Measurements from ENCODE around the gene TEKTIP1. TPM values are rescaled to one million over a fixed set of nuclear protein-coding genes. Genes with fewer than 3 reads are reported as not detected.

Gene TEKTIP1
- total RNA-seq, 4 donors from 2014 or later: 1.8 to 4.1 TPM; not detected in 2

Small RNAs within 50 kb of the gene (small RNA-seq; reads per million reads assigned to genes)
- gene AC005786.1 (not detected), gene RF00212 (not detected)

Other genes with a start within 250 kb of the TEKTIP1 start
- 100 to 1,000 TPM in 1 of 4 donors, 10 to 100 TPM in 3; 45.2 to 191 (median 76.8) TPM for gene NFIC, start 172.6 kb upstream of the TEKTIP1 start, total RNA-seq
- not detected for gene SMIM24, start 58.6 kb upstream of the TEKTIP1 start, total RNA-seq
- not detected for gene SMIM44, start 55.7 kb upstream of the TEKTIP1 start, total RNA-seq
- gene DOHH, start 38.5 kb upstream of the TEKTIP1 start, total RNA-seq: 10 to 100 TPM in 2 of 4 donors, 1 to 10 TPM in 2; 4.9 to 11.9 (median 8.9) TPM
- gene FZR1, start 32.9 kb upstream of the TEKTIP1 start, total RNA-seq: 10 to 100 TPM in 3 of 4 donors, 1 to 10 TPM in 1; 8.2 to 28.3 (median 13.0) TPM
- gene MFSD12, start 18.4 kb downstream of the TEKTIP1 start, total RNA-seq: 10 to 100 TPM; 28.5 to 56.1 (median 34.1) TPM
- gene HMG20B, start 33.8 kb downstream of the TEKTIP1 start, total RNA-seq: 100 to 1,000 TPM in 2 of 4 donors, 10 to 100 TPM in 2; 51.4 to 124 (median 102) TPM
- gene GIPC3, start 46.3 kb downstream of the TEKTIP1 start, total RNA-seq: 1 to 10 TPM in 3 of 4 donors, under 1 TPM in 1; 0.66 to 4.5 (median 1.7) TPM
- gene TBXA2R, start 67.7 kb downstream of the TEKTIP1 start, total RNA-seq: 1 to 10 TPM in 1 of 4 donors, under 1 TPM in 1, not detected in 2; 0.34 to 4.0 TPM
- 10 to 100 TPM; 10.9 to 29.0 (median 16.8) TPM for gene CACTIN, start 87.6 kb downstream of the TEKTIP1 start, total RNA-seq
- gene PIP5K1C, start 161.3 kb downstream of the TEKTIP1 start, total RNA-seq: 10 to 100 TPM; 10.1 to 25.4 (median 13.7) TPM
- gene TJP3, start 169.2 kb downstream of the TEKTIP1 start, total RNA-seq: under 1 TPM in 1 of 4 donors, not detected in 3; 0.22 TPM
- 10 to 100 TPM; 12.4 to 31.3 (median 15.4) TPM for gene APBA3, start 222.5 kb downstream of the TEKTIP1 start, total RNA-seq
- gene MRPL54, start 223.5 kb downstream of the TEKTIP1 start, total RNA-seq: 10 to 100 TPM; 47.6 to 93.8 (median 66.5) TPM
- not detected for gene RAX2, start 233.1 kb downstream of the TEKTIP1 start, total RNA-seq
- 10 to 100 TPM in 1 of 4 donors, 1 to 10 TPM in 3; 1.5 to 25.8 (median 2.7) TPM for gene MATK, start 247.2 kb downstream of the TEKTIP1 start, total RNA-seq

All from subcutaneous adipose tissue (tissue), 4 donors.